K562 (cell line): ENCODE measurements around the gene ARHGAP23. TPM values are rescaled to one million over a fixed set of nuclear protein-coding genes. Genes with fewer than 3 reads are reported as not detected.

ENCODE experiments used
- ATAC-seq: fragments of 200-7000 bp; cut with Tn5 transposase; 3 replicates; pipeline ENCODE4 v1.9.1; 2020; ENCODE audit warnings: moderate library complexity
- BruUV-seq: library from RNA; stranded (reverse); fragments of 400-500 nt; replicated peaks from 2 replicates; lab custom pipeline; 2021; lab: Mats Ljungman, UMichigan
- CTCF ChIA-PET: fragments of 300-600 bp; formaldehyde crosslinking; extraction: SDS; loops from one replicate; lab custom pipeline; 2021; ENCODE audit warnings: low intra/inter-chr PET ratio; lab: Yijun Ruan, JAX
- POLR2A ChIA-PET: fragments of 300-600, 350-650 bp; sonication (Branson Sonifier 250); formaldehyde crosslinking; extraction: SDS; loops from one replicate; lab custom pipeline; 2021; ENCODE audit warnings: antibody characterized with exemption, inconsistent platforms; lab: Yijun Ruan, JAX
- DNase-seq, 4 experiments: peaks; one replicate each; pipeline versions ENCODE4 v3.0.0 to v3.0.0-alpha.2; 2011 to 2018; ENCODE audit warnings: low spot score in 3 of 4, mixed read lengths in 3 of 4; ENCODE audit errors: extremely low read depth in 1 of 4
- FAIRE-seq: peaks from 2 replicates; lab custom pipeline; 2011; peaks lifted over from hg19 to GRCh38; lab: Jason Lieb, UNC
- H2AFZ ChIP-seq: 2 replicates; pipeline ENCODE4 v1.6.0; 2011; ENCODE audit warnings: low read depth, low read length, control low read depth, inconsistent platforms
- H3K27ac ChIP-seq: fragments of 200-600 bp; 3 replicates; pipeline ENCODE4 v1.8.0; 2011; ENCODE audit warnings: low read depth, mild to moderate bottlenecking, control low read depth, inconsistent platforms, low read length, moderate library complexity, mixed read lengths; ENCODE audit errors: extremely low read depth
- H3K27me3 ChIP-seq, 2 experiments: fragments of 300-600 bp in 1 of 2; 2 replicates in 1 of 2; 3 replicates in 1 of 2; pipeline versions ENCODE4 v1.6.0 to v1.8.0; 2011; ENCODE audit warnings: inconsistent platforms in 2 of 2, low read length in 2 of 2, mild to moderate bottlenecking in 1 of 2, mixed read lengths in 1 of 2, moderate library complexity in 1 of 2; ENCODE audit not compliant: control insufficient read depth in 2 of 2, insufficient read depth in 2 of 2
- H3K36me3 ChIP-seq: fragments of 300-600 bp; 3 replicates; pipeline ENCODE4 v1.8.0; 2011; ENCODE audit warnings: mild to moderate bottlenecking, low read length, inconsistent platforms; ENCODE audit not compliant: control insufficient read depth, insufficient read depth
- H3K4me1 ChIP-seq, 2 experiments: fragments of 200-600 bp in 1 of 2; replicated peaks in 1 of 2; 2 replicates in 1 of 2; 3 replicates in 1 of 2; pipeline versions ENCODE4 v1.5.1 to v1.8.0; 2011; ENCODE audit warnings: inconsistent platforms in 2 of 2, low read length in 2 of 2, mild to moderate bottlenecking in 1 of 2, mixed read lengths in 1 of 2, moderate library complexity in 1 of 2; ENCODE audit not compliant: control insufficient read depth in 2 of 2, insufficient read depth in 2 of 2
- H3K4me2 ChIP-seq: 2 replicates; pipeline ENCODE4 v1.6.1; 2011; ENCODE audit warnings: low read length, control low read depth, inconsistent platforms, mixed read lengths; ENCODE audit not compliant: insufficient read depth
- H3K4me3 ChIP-seq: fragments of 200-600 bp; sonication (generic), shearing (Covaris generic); 2 replicates; pipeline ENCODE4 v1.5.1; 2016; ENCODE audit warnings: control low read depth, inconsistent platforms
- H3K79me2 ChIP-seq: fragments of 200-600 bp; 3 replicates; pipeline ENCODE4 v1.8.0; 2011; ENCODE audit warnings: low read length, inconsistent platforms; ENCODE audit not compliant: control insufficient read depth, insufficient read depth
- H3K9ac ChIP-seq, 2 experiments: 2 replicates each; pipeline versions ENCODE4 v1.6.0 to v1.6.1; 2011; ENCODE audit warnings: low read depth in 2 of 2, low read length in 2 of 2, control low read depth in 1 of 2, inconsistent platforms in 1 of 2, mild to moderate bottlenecking in 1 of 2, mixed read lengths in 1 of 2; ENCODE audit not compliant: insufficient read depth in 1 of 2
- H3K9me1 ChIP-seq: one replicate; pipeline ENCODE4 v1.6.0; 2011; ENCODE audit warnings: inconsistent platforms, mild to moderate bottlenecking, low read length, moderate library complexity; ENCODE audit not compliant: control insufficient read depth, insufficient read depth
- H3K9me3 ChIP-seq: replicated peaks from 2 replicates; pipeline ENCODE4 v1.5.1; 2011; ENCODE audit warnings: low read depth, low read length, inconsistent platforms; ENCODE audit not compliant: control insufficient read depth, insufficient read depth
- H4K20me1 ChIP-seq: replicated peaks from 2 replicates; pipeline ENCODE4 v1.6.1; 2011; ENCODE audit warnings: low read length, inconsistent platforms, mixed read lengths; ENCODE audit not compliant: control insufficient read depth, insufficient read depth
- ASH1L ChIP-seq: fragments of 450-650 bp; IDR thresholded peaks from 2 replicates; pipeline ENCODE4 v1.6.1; 2018; ENCODE audit warnings: borderline replicate concordance, mild to moderate bottlenecking, low read depth; ENCODE audit not compliant: partially characterized antibody
- FOXA1 ChIP-seq: fragments of 450-650 bp; IDR thresholded peaks from 2 replicates; pipeline ENCODE4 v1.6.1; 2016; ENCODE audit warnings: mild to moderate bottlenecking, borderline replicate concordance
- GATAD2B ChIP-seq: fragments of 450-650 bp; IDR thresholded peaks from 2 replicates; pipeline ENCODE4 v1.6.1; 2017; ENCODE audit warnings: mild to moderate bottlenecking, borderline replicate concordance
- GTF2B ChIP-seq: IDR thresholded peaks from 2 replicates; pipeline ENCODE4 v1.6.1; 2011; ENCODE audit not compliant: insufficient read length; ENCODE audit errors: extremely low read depth
- GTF2E2 ChIP-seq: fragments of 200-800 bp; sonication (Bioruptor generic); IDR thresholded peaks from 2 replicates; pipeline ENCODE4 v1.6.1; 2016; ENCODE audit warnings: missing genetic modification characterization, missing compliant biosample characterization
- L3MBTL2 ChIP-seq: fragments of 450-650 bp; IDR thresholded peaks from 2 replicates; pipeline ENCODE4 v1.6.1; 2016; ENCODE audit warnings: mild to moderate bottlenecking, moderate library complexity
- MAFG ChIP-seq: fragments of 450-650 bp; conservative IDR thresholded peaks from 2 replicates; pipeline ENCODE4 v1.6.1; 2016; ENCODE audit warnings: missing genetic modification characterization, missing compliant biosample characterization
- NBN ChIP-seq: fragments of 450-650 bp; IDR thresholded peaks from 2 replicates; pipeline ENCODE4 v1.6.1; 2016; ENCODE audit warnings: low read depth, mild to moderate bottlenecking
- NR3C1 ChIP-seq: sonication (generic); formaldehyde crosslinking; IDR thresholded peaks from 2 replicates; pipeline ENCODE4 v1.8.1; 2022; ENCODE audit warnings: missing genetic modification reagents
- PYGO2 ChIP-seq: fragments of 450-650 bp; IDR thresholded peaks from 2 replicates; pipeline ENCODE4 v1.6.1; 2016; ENCODE audit warnings: mild to moderate bottlenecking, missing genetic modification characterization, moderate library complexity, missing compliant biosample characterization
- RBM15 ChIP-seq: fragments of 200-400 bp; formaldehyde crosslinking; IDR thresholded peaks from 2 replicates; pipeline ENCODE4 v1.6.1; 2018; ENCODE audit warnings: mild to moderate bottlenecking, low read length, moderate library complexity; ENCODE audit not compliant: insufficient read depth
- THRAP3 ChIP-seq: fragments of 450-650 bp; IDR thresholded peaks from 2 replicates; pipeline ENCODE4 v1.6.1; 2016; ENCODE audit warnings: mild to moderate bottlenecking, inconsistent platforms, borderline replicate concordance
- XRCC5 ChIP-seq: fragments of 200-400 bp; formaldehyde crosslinking; IDR thresholded peaks from 2 replicates; pipeline ENCODE4 v1.6.1; 2017; ENCODE audit warnings: low read depth, mild to moderate bottlenecking, low read length
- ZC3H4 ChIP-seq: sonication (generic); formaldehyde crosslinking; IDR thresholded peaks from 2 replicates; pipeline ENCODE4 v1.9.0; 2021; ENCODE audit warnings: missing genetic modification reagents, borderline replicate concordance
- ZNF133 ChIP-seq: fragments of 250-450 bp; sonication (Bioruptor Pico); IDR thresholded peaks from 2 replicates; pipeline ENCODE4 v1.4.0; 2020; ENCODE audit warnings: mild to moderate bottlenecking
- ZNF282 ChIP-seq: sonication (generic); formaldehyde crosslinking; IDR thresholded peaks from 2 replicates; pipeline ENCODE4 v1.8.1; 2023; ENCODE audit warnings: missing genetic modification reagents
- ZNF311 ChIP-seq: fragments of 250-450 bp; sonication (Bioruptor Pico); IDR thresholded peaks from 2 replicates; pipeline ENCODE4 v1.4.0; 2020; ENCODE audit warnings: mild to moderate bottlenecking, moderate library complexity
- ZNF699 ChIP-seq: fragments of 250-450 bp; sonication (Bioruptor Pico); IDR thresholded peaks from 2 replicates; pipeline ENCODE4 v1.8.0; 2021; ENCODE audit warnings: mild to moderate bottlenecking, moderate library complexity; ENCODE audit not compliant: insufficient replicate concordance
- WGBS: fragments of 100-300 bp; shearing (Covaris generic); methylation state at CpG from one replicate; pipeline ENCODE4 v1.1.6; 2016; ENCODE audit warnings: low coverage, mixed read lengths; ENCODE audit not compliant: insufficient coverage; ENCODE audit errors: missing lambda C conversion rate; 5-methylcytosine and 5-hydroxymethylcytosine counted together
- in situ Hi-C: fragments of 300-500 bp; cut with MboI; formaldehyde crosslinking; loops from 4 replicates; pipeline ENCODE4 v1.15.0; 2018; ENCODE audit warnings: inconsistent platforms, mixed read lengths
- intact Hi-C: fragments of 100-400 bp; cut with micrococcal nuclease; formaldehyde crosslinking; loops from 2 replicates; pipeline ENCODE4 v1.14.2; 2022
- polyA plus RNA-seq, 8 experiments: library from polyadenylated mRNA; depleted of rRNA in 4 of 8; stranded (reverse) in 5 of 8; unstranded in 3 of 8; fragments of >200 nt; fragmentation: Nextera tagmentation in 2 of 8; fragmentation: Illumina TruSeq in 1 of 8; extraction: Ambion mirVana in 2 of 8; extraction: Trizol in 1 of 8; gene quantifications; 2 replicates each; pipeline versions ENCODE4 v1.2.1 to v1.2.3, GENCODE V29; 2011 to 2014; ENCODE audit warnings: inconsistent platforms in 1 of 8, missing spikeins in 1 of 8
- total RNA-seq, 7 experiments: library from RNA; depleted of rRNA in 6 of 7; stranded (reverse); fragments of >200 nt in 6 of 7; fragmentation: Illumina TruSeq in 2 of 7; extraction: Trizol in 2 of 7; gene quantifications; 2 replicates each; pipeline versions ENCODE4 v1.2.1 to v1.2.3, GENCODE V29; 2011 to 2021; ENCODE audit warnings: low replicate concordance in 1 of 7
- TF ChIP-seq, protein P1 (sequence below): fragments of 250-450 bp; sonication (Bioruptor Pico); IDR thresholded peaks from 2 replicates; pipeline ENCODE4 v1.9.0; 2021; ENCODE audit warnings: mild to moderate bottlenecking, inconsistent platforms

The ARHGAP23 gene
- total and polyA plus RNA-seq, 9 of the 15 experiments (the other 6 are each of a cell fraction or from before 2014, with no cell fraction given), result 0.01 to 2.7 (median 0.70) TPM

- Histone ChIP-seq H3K9me1 (no peaks in the 10 kb centered on the region), H3K36me3 (no peaks in the 10 kb centered on the region), H3K9ac (no peak overlapping the region), H3K4me2 (no peak overlapping the region), H4K20me1 (peaks cover under 1% of the 10 kb centered on the region; the same call in 1 of the 2 replicates), H3K4me3 (no peak overlapping the region), H3K27me3 (peaks cover 7 to 45% of the 10 kb centered on the region in 2 experiments; a peak in 4 of 5 replicates), H3K9me3 (no peaks in the 10 kb centered on the region), H3K27ac (no peak overlapping the region), H3K79me2 (no peaks in the 10 kb centered on the region), H3K4me1 (peaks cover 0 to 17% of the 10 kb centered on the region in 2 experiments; a peak in 2 of 5 replicates), H2AFZ (no peak overlapping the region)
- FAIRE-seq, result no peak
- intact Hi-C loops (no loop called here), in situ Hi-C loops (no loop called here)
- 14% methylated on average over 13 of the region's 13 CpGs for WGBS
- ChIA-PET POLR2A (no interaction called here), CTCF (no interaction called here)
- no TSS peak for BruUV-seq
- no peak for DNase-seq
- TF ChIP-seq FOXA1 (no peak), GTF2E2 (tag) (no peak), GATAD2B (no peak), PYGO2 (tag) (no peak), L3MBTL2 (no peak), ASH1L (no peak), XRCC5 (no peak), GTF2B (no peak), MAFG (no peak), NBN (no peak), RBM15 (no peak), ZNF699 (CRISPR knock-in tag) (no peak), ZNF311 (no peak), NR3C1 (CRISPR knock-in tag) (no peak), ZNF282 (CRISPR knock-in tag) (no peak), THRAP3 (no peak), ZNF133 (CRISPR knock-in tag) (no peak), ZC3H4 (no peak)
- TF ChIP-seq, protein P1, sequence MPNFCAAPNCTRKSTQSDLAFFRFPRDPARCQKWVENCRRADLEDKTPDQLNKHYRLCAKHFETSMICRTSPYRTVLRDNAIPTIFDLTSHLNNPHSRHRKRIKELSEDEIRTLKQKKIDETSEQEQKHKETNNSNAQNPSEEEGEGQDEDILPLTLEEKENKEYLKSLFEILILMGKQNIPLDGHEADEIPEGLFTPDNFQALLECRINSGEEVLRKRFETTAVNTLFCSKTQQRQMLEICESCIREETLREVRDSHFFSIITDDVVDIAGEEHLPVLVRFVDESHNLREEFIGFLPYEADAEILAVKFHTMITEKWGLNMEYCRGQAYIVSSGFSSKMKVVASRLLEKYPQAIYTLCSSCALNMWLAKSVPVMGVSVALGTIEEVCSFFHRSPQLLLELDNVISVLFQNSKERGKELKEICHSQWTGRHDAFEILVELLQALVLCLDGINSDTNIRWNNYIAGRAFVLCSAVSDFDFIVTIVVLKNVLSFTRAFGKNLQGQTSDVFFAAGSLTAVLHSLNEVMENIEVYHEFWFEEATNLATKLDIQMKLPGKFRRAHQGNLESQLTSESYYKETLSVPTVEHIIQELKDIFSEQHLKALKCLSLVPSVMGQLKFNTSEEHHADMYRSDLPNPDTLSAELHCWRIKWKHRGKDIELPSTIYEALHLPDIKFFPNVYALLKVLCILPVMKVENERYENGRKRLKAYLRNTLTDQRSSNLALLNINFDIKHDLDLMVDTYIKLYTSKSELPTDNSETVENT, result no peak
- ATAC-seq, result no peak
Observed at GRCh38 chr17:38425031-38425430, 3.2 kb upstream of the ARHGAP23 start.
